DND-41 (cell line): ENCODE measurements around the gene PAK5.

ENCODE experiments used
- CTCF ChIP-seq: IDR thresholded peaks from 2 replicates; pipeline ENCODE4 v1.5.1; 2012; ENCODE audit warnings: borderline replicate concordance, low read length, moderate library complexity, mild to moderate bottlenecking; ENCODE audit not compliant: poor library complexity, severe bottlenecking; ENCODE audit errors: extremely low read depth
- EZH2 ChIP-seq: IDR thresholded peaks from 3 replicates; pipeline ENCODE4 v1.6.1; 2012; ENCODE audit warnings: borderline replicate concordance, low read depth, mild to moderate bottlenecking, moderate library complexity, low read length, inconsistent platforms; ENCODE audit not compliant: severe bottlenecking

- no peak for TF ChIP-seq CTCF
- TF ChIP-seq EZH2, result no peak
These were observed 328.0 kb downstream of the PAK5 start for GRCh38 chr20:9510911-9511310.
